K562 (cell line): ENCODE results near the gene ZFR2. TPM values are rescaled to one million over a fixed set of nuclear protein-coding genes. Genes with fewer than 3 reads are reported as not detected.

Source experiments
- CBX1 ChIP-seq: sonication (generic); IDR thresholded peaks from 2 replicates; pipeline ENCODE4 v1.6.1; 2016; ENCODE audit warnings: antibody characterized with exemption, low read depth, mild to moderate bottlenecking
- CREB3L1 ChIP-seq: fragments of 450-650 bp; IDR thresholded peaks from 2 replicates; pipeline ENCODE4 v1.6.1; 2014; ENCODE audit warnings: low read depth, mild to moderate bottlenecking, moderate library complexity, borderline replicate concordance
- E2F1 ChIP-seq: sonication (generic); formaldehyde crosslinking; IDR thresholded peaks from 2 replicates; pipeline ENCODE4 v1.8.1; 2023; ENCODE audit warnings: mild to moderate bottlenecking, missing genetic modification reagents, moderate library complexity
- ETV6 ChIP-seq, 3 experiments: fragments of 150-350 bp in 1 of 3; sonication (generic) in 1 of 3; formaldehyde crosslinking in 1 of 3; IDR thresholded peaks; 2 replicates each; pipeline versions ENCODE4 v1.6.1 to v1.8.0; 2014 to 2022; ENCODE audit warnings: borderline replicate concordance in 2 of 3, low read depth in 2 of 3, antibody characterized with exemption in 1 of 3, low read length in 1 of 3, mild to moderate bottlenecking in 1 of 3, missing genetic modification reagents in 1 of 3
- FOXP1 ChIP-seq: sonication (generic); formaldehyde crosslinking; IDR thresholded peaks from 2 replicates; pipeline ENCODE4 v1.8.0; 2022; ENCODE audit warnings: mild to moderate bottlenecking, missing genetic modification reagents
- GABPB2 ChIP-seq: fragments of 250-450 bp; sonication (Bioruptor Pico); conservative IDR thresholded peaks from 2 replicates; pipeline ENCODE4 v1.5.1; 2021; ENCODE audit warnings: mild to moderate bottlenecking
- HNRNPK ChIP-seq: fragments of 200-400 bp; formaldehyde crosslinking; IDR thresholded peaks from one replicate; pipeline ENCODE4 v1.6.1; 2018; ENCODE audit warnings: mild to moderate bottlenecking, low read depth, low read length; ENCODE audit not compliant: poor library complexity, severe bottlenecking
- ILK ChIP-seq: fragments of 450-650 bp; IDR thresholded peaks from 2 replicates; pipeline ENCODE4 v1.6.1; 2016; ENCODE audit warnings: missing genetic modification characterization, low read depth, mild to moderate bottlenecking, missing compliant biosample characterization, moderate library complexity, borderline replicate concordance
- KDM2B ChIP-seq: fragments of 250-450 bp; sonication (Bioruptor Pico); IDR thresholded peaks from 2 replicates; pipeline ENCODE4 v1.8.0; 2021; ENCODE audit warnings: mild to moderate bottlenecking, moderate library complexity
- MAFG ChIP-seq: fragments of 450-650 bp; conservative IDR thresholded peaks from 2 replicates; pipeline ENCODE4 v1.6.1; 2016; ENCODE audit warnings: missing genetic modification characterization, missing compliant biosample characterization
- MED1 ChIP-seq: sonication (generic); formaldehyde crosslinking; IDR thresholded peaks from 2 replicates; pipeline ENCODE4 v1.8.1; 2023; ENCODE audit warnings: missing genetic modification reagents, borderline replicate concordance
- RUNX1 ChIP-seq: sonication (generic); IDR thresholded peaks from 2 replicates; pipeline ENCODE4 v1.6.1; 2016; ENCODE audit warnings: antibody characterized with exemption, low read depth
- SRF ChIP-seq, 2 experiments: fragments of 250-450, 450-650 bp in 1 of 2; sonication (Bioruptor Pico) in 1 of 2; sonication (generic) in 1 of 2; formaldehyde crosslinking; IDR thresholded peaks; 2 replicates each; pipeline versions ENCODE4 v1.5.0 to v1.5.1; 2020 to 2022; ENCODE audit warnings: mild to moderate bottlenecking in 1 of 2, missing genetic modification reagents in 1 of 2
- STAG1 ChIP-seq: sonication (generic); formaldehyde crosslinking; IDR thresholded peaks from 2 replicates; pipeline ENCODE4 v1.5.0; 2020; ENCODE audit warnings: missing genetic modification reagents, borderline replicate concordance
- ZC3H11A ChIP-seq: IDR thresholded peaks from 2 replicates; pipeline ENCODE4 v1.6.1; 2012; ENCODE audit warnings: low read depth, low read length, improper control_type of control experiment
- ZNF12 ChIP-seq: sonication (generic); formaldehyde crosslinking; IDR thresholded peaks from 2 replicates; pipeline ENCODE4 v1.4.0; 2020; ENCODE audit warnings: mild to moderate bottlenecking, missing genetic modification reagents
- ZNF175 ChIP-seq: fragments of 200-800 bp; sonication (Bioruptor generic); IDR thresholded peaks from 2 replicates; pipeline ENCODE4 v1.6.1; 2016; ENCODE audit warnings: low read depth, mild to moderate bottlenecking, missing genetic modification characterization, missing compliant biosample characterization
- ZNF3 ChIP-seq: fragments of 250-450 bp; sonication (Bioruptor Pico); IDR thresholded peaks from 2 replicates; pipeline ENCODE4 v1.5.0; 2021; ENCODE audit warnings: mild to moderate bottlenecking, moderate library complexity
- ZNF589 ChIP-seq: fragments of 200-800 bp; sonication (Bioruptor generic); IDR thresholded peaks from 2 replicates; pipeline ENCODE4 v1.6.1; 2016; ENCODE audit warnings: low read depth, missing genetic modification characterization, missing compliant biosample characterization
- polyA plus RNA-seq, 8 experiments: library from polyadenylated mRNA; depleted of rRNA in 4 of 8; stranded (reverse) in 5 of 8; unstranded in 3 of 8; fragments of >200 nt; fragmentation: Nextera tagmentation in 2 of 8; fragmentation: Illumina TruSeq in 1 of 8; extraction: Ambion mirVana in 2 of 8; extraction: Trizol in 1 of 8; gene quantifications; 2 replicates each; pipeline versions ENCODE4 v1.2.1 to v1.2.3, GENCODE V29; 2011 to 2014; ENCODE audit warnings: inconsistent platforms in 1 of 8, missing spikeins in 1 of 8
- total RNA-seq, 7 experiments: library from RNA; depleted of rRNA in 6 of 7; stranded (reverse); fragments of >200 nt in 6 of 7; fragmentation: Illumina TruSeq in 2 of 7; extraction: Trizol in 2 of 7; gene quantifications; 2 replicates each; pipeline versions ENCODE4 v1.2.1 to v1.2.3, GENCODE V29; 2011 to 2021; ENCODE audit warnings: low replicate concordance in 1 of 7
- TF ChIP-seq, protein P1 (sequence below): fragments of 450-650 bp; IDR thresholded peaks from 2 replicates; pipeline ENCODE4 v1.6.1; 2017; ENCODE audit warnings: mild to moderate bottlenecking, moderate library complexity
- TF ChIP-seq, protein P2 (sequence below): fragments of 250-450 bp; sonication (Bioruptor Pico); IDR thresholded peaks from 2 replicates; pipeline ENCODE4 v1.5.0; 2022; ENCODE audit warnings: mild to moderate bottlenecking

The ZFR2 gene
- total and polyA plus RNA-seq, 9 of the 15 experiments (the other 6 are each of a cell fraction or from before 2014, with no cell fraction given): 0.03 to 0.59 (median 0.07) TPM; not detected in 6

DNA sequence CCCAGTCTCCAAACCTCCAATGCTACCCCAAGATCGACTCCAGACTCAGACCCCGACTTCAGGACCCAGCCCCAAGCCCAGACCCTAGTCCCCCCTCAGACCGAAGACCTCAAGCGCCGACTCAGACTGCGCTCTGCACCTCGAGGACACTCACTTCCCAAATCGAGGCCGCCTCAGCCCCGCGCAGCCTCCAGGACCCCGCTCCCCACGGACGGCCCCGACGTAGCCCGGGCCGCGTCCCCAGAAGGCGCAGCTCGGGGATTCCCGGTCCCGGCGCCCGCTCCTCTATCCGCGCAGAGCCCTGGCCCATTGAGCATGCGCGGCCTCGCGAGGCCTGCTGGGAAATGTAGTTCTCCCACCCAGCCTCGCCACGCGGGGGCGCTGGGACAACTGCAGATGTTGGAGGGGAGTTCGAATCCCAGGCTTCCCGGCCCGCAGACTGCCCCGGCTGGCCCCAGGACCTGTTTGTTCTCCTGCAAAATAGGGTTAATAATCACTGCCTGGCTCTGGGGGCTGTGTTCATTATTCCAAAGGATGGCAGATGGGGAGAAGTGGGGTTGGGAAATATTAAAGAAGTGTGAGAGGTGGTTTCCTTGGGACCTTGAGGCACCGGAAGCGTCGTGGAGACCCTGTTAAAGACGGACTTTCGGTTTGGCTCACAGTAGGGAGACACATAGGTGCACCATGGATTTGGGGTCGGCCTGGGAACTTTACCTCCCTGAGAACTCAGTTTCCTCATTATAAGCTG is 107.3 kb downstream of the ZFR2 start, which contains the start of gene APBA3 (continued):
- TF ChIP-seq E2F1 (CRISPR knock-in tag) (no peak), RUNX1 (no peak), ZC3H11A (no peak), KDM2B (CRISPR knock-in tag) (no peak), CBX1 (peak; percentile 80; the same call in 1 of the 2 replicates), CREB3L1 (peak; percentile 93; the same call in 1 of the 2 replicates), ETV6 (IDR thresholded peaks at IDR 0.05; ENCODE audit: borderline replicate concordance in 1 of 2, low read depth in 2 of 2, low read length in 1 of 2) (no peak), ETV6 (CRISPR knock-in tag; IDR thresholded peaks at IDR 0.05; ENCODE audit: borderline replicate concordance) (no peak), MAFG (no peak), SRF (CRISPR knock-in tag; IDR thresholded peaks at IDR 0.05) (peak in 1 of 2 experiments; percentile 34; a peak in 1 of 4 replicates), STAG1 (CRISPR knock-in tag) (no peak), ZNF3 (no peak), ZNF175 (CRISPR knock-in tag) (no peak), ILK (tag) (no peak), ZNF12 (no peak), GABPB2 (CRISPR knock-in tag) (no peak), MED1 (no peak), FOXP1 (peak; percentile 68; the same call in 1 of the 2 replicates), HNRNPK (no peak), ZNF589 (CRISPR knock-in tag) (peak; percentile 32; the same call in 1 of the 2 replicates)
- TF ChIP-seq, protein P1, sequence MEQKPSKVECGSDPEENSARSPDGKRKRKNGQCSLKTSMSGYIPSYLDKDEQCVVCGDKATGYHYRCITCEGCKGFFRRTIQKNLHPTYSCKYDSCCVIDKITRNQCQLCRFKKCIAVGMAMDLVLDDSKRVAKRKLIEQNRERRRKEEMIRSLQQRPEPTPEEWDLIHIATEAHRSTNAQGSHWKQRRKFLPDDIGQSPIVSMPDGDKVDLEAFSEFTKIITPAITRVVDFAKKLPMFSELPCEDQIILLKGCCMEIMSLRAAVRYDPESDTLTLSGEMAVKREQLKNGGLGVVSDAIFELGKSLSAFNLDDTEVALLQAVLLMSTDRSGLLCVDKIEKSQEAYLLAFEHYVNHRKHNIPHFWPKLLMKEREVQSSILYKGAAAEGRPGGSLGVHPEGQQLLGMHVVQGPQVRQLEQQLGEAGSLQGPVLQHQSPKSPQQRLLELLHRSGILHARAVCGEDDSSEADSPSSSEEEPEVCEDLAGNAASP: no peak
- TF ChIP-seq, protein P2, sequence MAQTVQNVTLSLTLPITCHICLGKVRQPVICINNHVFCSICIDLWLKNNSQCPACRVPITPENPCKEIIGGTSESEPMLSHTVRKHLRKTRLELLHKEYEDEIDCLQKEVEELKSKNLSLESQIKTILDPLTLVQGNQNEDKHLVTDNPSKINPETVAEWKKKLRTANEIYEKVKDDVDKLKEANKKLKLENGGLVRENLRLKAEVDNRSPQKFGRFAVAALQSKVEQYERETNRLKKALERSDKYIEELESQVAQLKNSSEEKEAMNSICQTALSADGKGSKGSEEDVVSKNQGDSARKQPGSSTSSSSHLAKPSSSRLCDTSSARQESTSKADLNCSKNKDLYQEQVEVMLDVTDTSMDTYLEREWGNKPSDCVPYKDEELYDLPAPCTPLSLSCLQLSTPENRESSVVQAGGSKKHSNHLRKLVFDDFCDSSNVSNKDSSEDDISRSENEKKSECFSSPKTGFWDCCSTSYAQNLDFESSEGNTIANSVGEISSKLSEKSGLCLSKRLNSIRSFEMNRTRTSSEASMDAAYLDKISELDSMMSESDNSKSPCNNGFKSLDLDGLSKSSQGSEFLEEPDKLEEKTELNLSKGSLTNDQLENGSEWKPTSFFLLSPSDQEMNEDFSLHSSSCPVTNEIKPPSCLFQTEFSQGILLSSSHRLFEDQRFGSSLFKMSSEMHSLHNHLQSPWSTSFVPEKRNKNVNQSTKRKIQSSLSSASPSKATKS: no peak
